Measurements from ENCODE around the gene DHRS3. TPM values are rescaled to one million over a fixed set of nuclear protein-coding genes. Genes with fewer than 3 reads are reported as not detected.

Gene DHRS3
- total and polyA plus RNA-seq, 2 of the 13 experiments (the other 11 are each of a cell fraction or from before 2014, with no cell fraction given) = 48.5 to 90.5 TPM

GRCh38 chr1:12548973-12549459, 69.0 kb downstream of the DHRS3 start (continued):
- no peak for TF ChIP-seq ELK4 (CRISPR knock-in tag; IDR thresholded peaks at IDR 0.05; ENCODE audit: borderline replicate concordance)
- no peak for TF ChIP-seq XBP1 (CRISPR knock-in tag; IDR thresholded peaks at IDR 0.05)
- no peak for TF ChIP-seq ZNF275 (CRISPR knock-in tag; IDR thresholded peaks at IDR 0.05; ENCODE audit: borderline replicate concordance)
- TF ChIP-seq MAX (IDR thresholded peaks at IDR 0.05) = peak; percentile 59; the same call in 1 of the 2 replicates
- no peak for TF ChIP-seq SNAPC4 (CRISPR knock-in tag; IDR thresholded peaks at IDR 0.05)
- no peak for TF ChIP-seq KDM4B (CRISPR knock-in tag; IDR thresholded peaks at IDR 0.05)
- TF ChIP-seq E2F2 (CRISPR knock-in tag; IDR thresholded peaks at IDR 0.05; ENCODE audit: borderline replicate concordance) = no peak
- TF ChIP-seq HDAC6 (IDR thresholded peaks at IDR 0.05; ENCODE audit: low read depth, low read length) = no peak
- TF ChIP-seq SNAI1 (CRISPR knock-in tag; IDR thresholded peaks at IDR 0.05; ENCODE audit: borderline replicate concordance) = no peak
- TF ChIP-seq ZNF292 (CRISPR knock-in tag; IDR thresholded peaks at IDR 0.05; ENCODE audit: borderline replicate concordance, low read depth) = no peak
- no peak for TF ChIP-seq ZBTB14 (CRISPR knock-in tag; IDR thresholded peaks at IDR 0.05)
- TF ChIP-seq JUN (CRISPR knock-in tag; IDR thresholded peaks at IDR 0.05) = no peak
- TF ChIP-seq CREM (IDR thresholded peaks at IDR 0.05) = no peak
- TF ChIP-seq CREM (CRISPR knock-in tag; IDR thresholded peaks at IDR 0.05) = no peak
- no peak for TF ChIP-seq ZNF616 (CRISPR knock-in tag; IDR thresholded peaks at IDR 0.05; ENCODE audit: low read depth)
- TF ChIP-seq SOX5 (CRISPR knock-in tag; IDR thresholded peaks at IDR 0.05; ENCODE audit: borderline replicate concordance) = no peak
- no peak for TF ChIP-seq PRDM4 (CRISPR knock-in tag; IDR thresholded peaks at IDR 0.05; ENCODE audit: borderline replicate concordance)
- no peak for TF ChIP-seq HOXA3 (CRISPR knock-in tag; IDR thresholded peaks at IDR 0.05)
